Activated T-cell treated with anti-CD3 and anti-CD28 coated beads, Interleukin-2, amount 50 U/mL, for 48 hours (primary cell): ENCODE data around the gene ABCF1.
A peak's percentile ranks its signal among the peaks of the same experiment; 100 is the strongest.

ENCODE experiments used
- DNase-seq, 2 experiments: peaks; one replicate each; pipeline ENCODE4 v3.0.0-alpha.2; 2020

The ABCF1 gene

GRCh38 chr6:30571075-30571761 lies at the start of gene ABCF1:
Gene ABCF1, plus strand, starts transcription at chr6:30571442. Its CDS starts 46 bp downstream, at chr6:30571488.
- DNase-seq = peak; percentile 100

DNA sequence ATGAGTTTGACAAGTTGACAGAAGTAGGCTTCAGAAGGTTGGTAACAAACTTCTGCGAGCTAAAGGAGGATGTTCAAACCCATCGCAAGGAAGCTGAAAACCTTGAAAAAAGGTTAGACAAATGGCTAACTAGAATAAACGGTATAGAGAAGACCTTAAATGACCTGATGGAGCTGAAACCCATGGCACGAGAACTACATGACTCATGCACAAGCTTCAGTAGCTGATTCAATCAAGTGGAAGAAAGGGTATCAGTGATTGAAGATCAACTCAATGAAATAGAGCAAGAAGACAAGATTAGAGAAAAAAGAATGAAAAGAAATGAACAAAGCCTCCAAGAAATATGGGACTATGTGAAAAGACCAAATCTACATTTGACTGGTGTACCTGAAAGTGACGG lies 49.3 kb upstream of the ABCF1 start:
- peak in 1 of 2 experiments; percentile 14 for DNase-seq

GRCh38 chr6:30526444-30526843 lies 44.8 kb upstream of the ABCF1 start:
- DNase-seq = peak in 1 of 2 experiments; percentile 11

GRCh38 chr6:30529349-30529875 lies 41.8 kb upstream of the ABCF1 start:
- peak; percentile 69 to 74 for DNase-seq

- no peak for DNase-seq
Observed at GRCh38 chr6:30530014-30530413, 41.2 kb upstream of the ABCF1 start.

DNA sequence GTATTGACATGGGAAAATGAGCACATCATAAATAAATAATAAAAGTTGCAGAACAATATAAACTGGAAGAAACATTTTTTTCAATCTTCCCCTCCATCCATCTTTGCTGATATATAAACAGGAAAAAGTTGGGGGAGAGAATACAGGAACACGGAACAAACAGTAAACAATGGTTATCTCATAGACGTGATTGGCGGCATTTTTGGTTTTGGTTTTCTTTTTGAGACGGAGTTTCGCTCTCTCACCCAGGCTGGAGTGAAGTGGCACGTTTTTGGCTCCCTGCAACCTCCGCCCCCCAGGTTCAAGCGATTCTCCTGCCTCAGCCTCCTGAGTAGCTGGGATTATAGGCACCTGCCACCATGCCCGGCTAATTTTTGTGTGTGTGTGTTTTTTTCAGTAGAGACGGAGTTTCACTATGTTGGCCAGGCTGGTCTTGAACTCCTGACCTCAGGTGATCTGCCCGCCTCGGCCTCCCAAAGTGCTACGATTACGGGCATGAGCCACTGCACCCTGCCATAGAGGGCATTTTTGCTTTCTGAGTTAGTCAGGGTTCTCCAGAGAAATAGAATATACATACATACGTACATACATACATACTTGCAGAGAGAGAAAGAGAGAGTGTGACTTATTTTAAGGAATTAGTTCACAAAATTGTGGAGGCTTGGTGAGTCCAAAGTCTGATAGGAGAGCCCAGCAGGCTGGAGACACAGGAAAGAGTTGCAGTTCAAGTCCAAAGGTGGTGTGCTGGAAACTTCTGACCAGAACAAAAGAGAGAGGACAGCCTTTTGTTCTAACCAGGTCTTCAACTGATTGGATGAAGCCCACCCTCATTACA lies 37.6 kb upstream of the ABCF1 start:
- peak in 1 of 2 experiments; percentile 21 for DNase-seq

GRCh38 chr6:30537931-30538330 lies 33.3 kb upstream of the ABCF1 start:
- no peak for DNase-seq

GRCh38 chr6:30541515-30542403 lies 29.5 kb upstream of the ABCF1 start:
- DNase-seq = peak; percentile 80 to 84

- DNase-seq = peak in 1 of 2 experiments; percentile 30
Observed at GRCh38 chr6:30542404-30542725, 28.9 kb upstream of the ABCF1 start.

- DNase-seq = no peak
Observed at GRCh38 chr6:30542915-30543314, 28.3 kb upstream of the ABCF1 start.

GRCh38 chr6:30543821-30544220 lies 27.4 kb upstream of the ABCF1 start:
- DNase-seq = no peak

DNA sequence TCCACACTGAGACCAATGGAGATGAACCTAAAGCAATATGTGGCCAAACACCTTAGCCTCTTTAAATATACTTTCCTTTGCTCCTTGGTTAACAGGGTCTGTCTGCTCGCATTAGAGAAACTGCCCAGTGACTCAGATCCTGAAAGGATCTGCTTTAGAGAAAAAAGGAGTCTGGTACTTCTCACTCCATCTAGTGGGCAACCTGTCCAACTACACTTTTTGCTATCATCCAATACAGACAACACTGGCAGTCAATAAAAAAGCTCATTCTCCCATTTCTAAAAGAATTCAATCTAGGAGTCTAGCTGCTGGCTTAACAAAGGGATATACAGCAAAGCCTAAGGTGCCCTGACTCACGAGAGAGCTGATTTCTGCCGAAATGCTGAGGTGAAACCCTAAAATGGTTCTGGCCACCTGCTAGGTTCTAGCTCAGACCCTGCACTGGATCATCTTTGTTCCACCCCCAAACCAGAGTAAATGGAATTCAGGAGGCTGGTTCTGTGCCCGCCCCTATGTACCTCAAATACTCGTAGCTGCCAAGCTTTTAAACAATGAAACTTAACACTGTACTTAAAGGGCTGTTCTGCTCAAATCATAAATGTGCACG lies 26.5 kb upstream of the ABCF1 start:
- no peak for DNase-seq

DNA sequence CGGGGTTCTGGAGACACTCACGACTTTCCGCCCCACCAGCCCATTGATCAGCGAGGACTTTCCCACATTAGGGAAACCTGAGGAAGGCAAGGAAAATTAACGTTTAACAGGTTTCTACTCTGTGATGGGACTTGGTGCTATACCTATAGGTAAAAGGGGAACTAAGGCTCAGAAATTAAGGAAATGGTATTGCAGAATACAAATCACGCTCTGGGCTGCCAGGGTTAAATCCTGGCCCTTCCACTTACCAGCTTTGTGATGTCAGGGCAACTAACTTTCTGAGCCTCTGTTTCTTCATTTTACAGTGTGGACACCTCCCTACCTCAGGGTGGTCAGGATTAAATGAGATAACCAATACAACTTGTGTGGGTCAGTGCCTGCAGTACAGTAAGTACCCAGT lies 23.8 kb upstream of the ABCF1 start:
- DNase-seq = no peak

- DNase-seq = no peak
Observed at GRCh38 chr6:30548375-30548774, 22.9 kb upstream of the ABCF1 start.

DNA sequence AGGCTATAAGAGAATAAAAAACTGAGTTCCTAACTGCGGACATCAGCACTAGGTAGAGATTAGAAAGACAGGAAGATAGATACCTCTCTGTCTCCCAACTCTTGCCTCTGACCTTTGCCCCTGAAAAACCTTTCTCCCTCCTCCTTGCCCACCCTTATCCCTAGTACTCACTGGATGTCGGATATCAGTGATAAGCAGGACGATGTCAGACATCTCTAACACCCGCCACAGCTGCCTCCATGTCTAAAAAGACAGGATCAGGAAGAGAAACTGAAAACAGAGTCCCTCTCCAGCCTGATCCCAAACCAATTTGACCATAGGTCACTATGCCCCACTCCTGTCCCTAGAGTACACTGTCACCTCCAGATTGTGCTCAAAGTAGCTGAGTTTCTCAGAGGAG lies 16.8 kb upstream of the ABCF1 start:
- no peak for DNase-seq

GRCh38 chr6:30554962-30555815 lies 16.1 kb upstream of the ABCF1 start:
- DNase-seq = no peak

GRCh38 chr6:30555816-30556065 lies 15.5 kb upstream of the ABCF1 start:
- DNase-seq = no peak

GRCh38 chr6:30556066-30556905 lies 15.0 kb upstream of the ABCF1 start, which contains the start of gene GNL1:
Gene GNL1, minus strand, starts transcription at chr6:30556489. Its CDS starts 286 bp downstream, at chr6:30556203.
- DNase-seq = peak; percentile 99 to 100

DNA sequence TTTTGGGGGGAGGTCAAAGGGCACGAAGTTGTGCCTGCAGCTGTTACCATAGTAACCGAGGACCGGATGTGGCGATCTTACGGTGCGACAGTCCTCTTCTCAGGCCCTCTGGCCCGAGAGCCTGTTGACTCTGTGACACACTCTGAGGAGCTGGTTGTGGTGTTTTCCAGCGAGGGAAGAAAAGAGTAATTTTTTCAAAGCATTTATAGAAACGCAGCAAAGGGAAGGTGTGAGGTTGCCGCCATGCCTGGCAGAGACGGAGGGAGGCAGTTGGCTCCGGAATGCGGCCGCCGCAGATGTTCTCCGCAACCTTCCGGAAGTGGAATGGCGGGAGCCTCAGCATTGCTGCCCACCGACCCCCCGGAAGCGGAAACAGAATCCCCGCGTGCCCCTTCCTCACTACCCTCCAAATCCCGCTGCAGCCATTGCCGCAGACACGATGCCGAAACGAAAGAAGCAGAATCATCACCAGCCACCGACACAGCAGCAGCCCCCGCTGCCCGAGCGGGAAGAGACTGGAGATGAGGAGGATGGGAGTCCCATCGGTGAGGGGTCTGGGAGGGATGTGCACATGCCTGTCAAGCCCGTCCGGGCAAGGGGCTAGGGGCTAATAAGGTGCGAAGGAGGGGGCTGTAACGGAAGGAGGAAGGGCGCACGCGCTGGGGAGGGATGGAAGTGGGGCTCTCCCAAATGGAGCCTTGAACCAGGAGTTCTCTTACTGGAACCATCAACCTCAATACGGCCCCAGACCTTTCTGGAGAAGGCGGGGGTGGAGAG lies 14.1 kb upstream of the ABCF1 start, which contains the start of gene PRR3:
Gene PRR3, plus strand, starts transcription at position 390 of the 777 bp plus-strand sequence. Its CDS starts 50 bp downstream, at position 440.
- peak; percentile 90 to 92 for DNase-seq

DNA sequence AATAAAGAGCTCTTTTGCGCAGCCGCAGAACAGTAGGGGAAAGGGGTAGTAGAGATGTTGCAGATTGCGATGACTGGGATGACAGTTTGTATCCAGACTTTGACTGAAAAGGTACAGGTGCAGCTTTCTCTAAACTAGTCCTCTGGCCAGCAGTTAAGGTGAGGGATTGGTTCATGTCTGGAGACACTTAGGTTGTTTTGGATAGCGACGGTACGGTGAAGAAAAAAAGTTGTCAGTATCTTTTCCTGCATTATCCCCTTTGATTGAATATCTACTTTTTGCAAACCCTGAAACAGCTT lies 13.6 kb upstream of the ABCF1 start:
- no peak for DNase-seq
